Endothelial cell of hepatic sinusoid (primary cell): ENCODE results near the gene PNKD.

Source experiments
- in situ Hi-C: cut with HindIII; loops from 2 replicates; pipeline ENCODE4 v1.10.0; 2017; ENCODE audit warnings: low sequenced_read_pairs

PNKD gene

GRCh38 chr2:218272531-218273212 is 2.4 kb downstream of the PNKD start:
- in situ Hi-C loops: loop anchor here (5.0 kb wide), 1 partner anchor 35 kb away; no protein-coding TSS in a partner anchor

DNA sequence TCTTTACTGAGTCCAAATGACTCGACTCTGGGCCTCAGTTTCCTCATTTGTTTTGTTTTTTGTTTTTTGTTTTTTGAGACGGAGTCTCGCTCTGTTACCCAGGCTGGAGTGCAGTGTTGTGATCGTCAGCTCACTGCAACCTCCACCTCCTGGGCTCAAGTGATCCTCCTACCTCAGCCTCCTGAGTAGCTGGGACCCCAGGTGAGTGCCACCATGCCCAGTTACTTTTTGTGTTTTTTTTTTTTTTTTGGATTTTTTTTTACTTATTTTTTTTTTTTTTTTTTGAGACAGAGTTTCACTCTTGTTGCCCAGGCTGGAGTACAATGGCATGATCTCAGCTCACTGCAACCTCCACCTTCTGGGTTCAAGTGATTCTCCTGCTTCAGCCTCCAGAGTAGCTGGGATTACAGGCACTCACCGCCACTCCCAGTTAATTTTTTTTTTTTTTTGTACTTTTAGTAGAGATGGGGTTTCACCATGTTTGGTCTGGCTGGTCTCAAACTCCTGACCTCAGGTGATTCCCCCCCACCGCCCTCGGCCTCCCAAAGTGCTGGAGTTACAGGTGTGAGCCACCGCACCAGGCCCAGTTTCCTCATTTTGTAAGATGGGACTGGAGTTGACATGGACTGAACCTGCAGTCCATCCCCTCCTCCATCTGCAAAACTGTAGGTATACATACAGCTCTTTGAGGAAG is 3.0 kb downstream of the PNKD start:
- in situ Hi-C loops: loop anchor here (5.0 kb wide), 1 partner anchor 34 kb away; no protein-coding TSS in a partner anchor

GRCh38 chr2:218273908-218274249 is 3.6 kb downstream of the PNKD start:
- in situ Hi-C loops: loop anchor here (5.0 kb wide), 1 partner anchor 33 kb away; no protein-coding TSS in a partner anchor

DNA sequence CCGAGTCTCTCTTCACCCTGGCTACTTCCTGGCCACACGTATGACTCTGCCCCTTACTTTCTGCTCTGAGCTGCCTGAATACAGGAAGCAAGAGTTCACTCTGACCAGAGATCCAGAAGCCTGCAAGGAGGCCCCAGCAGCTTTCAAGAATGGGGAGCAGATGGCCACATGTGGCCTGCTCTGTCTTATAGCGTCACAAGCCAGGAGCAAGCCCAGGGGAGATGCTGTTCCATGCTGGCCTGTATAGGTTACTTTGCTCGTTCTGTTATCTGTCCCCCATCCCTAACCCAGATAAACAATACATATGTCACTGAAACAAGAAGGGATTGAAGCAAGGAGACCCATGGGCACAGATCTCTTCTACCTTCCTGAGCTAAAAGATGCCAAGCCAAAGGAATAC is 4.3 kb downstream of the PNKD start:
- in situ Hi-C loops: loop anchor here (5.0 kb wide), 1 partner anchor 33 kb away; no protein-coding TSS in a partner anchor

- in situ Hi-C loops: no loop called here
Measured at GRCh38 chr2:218275371-218276072, 5.2 kb downstream of the PNKD start.

DNA sequence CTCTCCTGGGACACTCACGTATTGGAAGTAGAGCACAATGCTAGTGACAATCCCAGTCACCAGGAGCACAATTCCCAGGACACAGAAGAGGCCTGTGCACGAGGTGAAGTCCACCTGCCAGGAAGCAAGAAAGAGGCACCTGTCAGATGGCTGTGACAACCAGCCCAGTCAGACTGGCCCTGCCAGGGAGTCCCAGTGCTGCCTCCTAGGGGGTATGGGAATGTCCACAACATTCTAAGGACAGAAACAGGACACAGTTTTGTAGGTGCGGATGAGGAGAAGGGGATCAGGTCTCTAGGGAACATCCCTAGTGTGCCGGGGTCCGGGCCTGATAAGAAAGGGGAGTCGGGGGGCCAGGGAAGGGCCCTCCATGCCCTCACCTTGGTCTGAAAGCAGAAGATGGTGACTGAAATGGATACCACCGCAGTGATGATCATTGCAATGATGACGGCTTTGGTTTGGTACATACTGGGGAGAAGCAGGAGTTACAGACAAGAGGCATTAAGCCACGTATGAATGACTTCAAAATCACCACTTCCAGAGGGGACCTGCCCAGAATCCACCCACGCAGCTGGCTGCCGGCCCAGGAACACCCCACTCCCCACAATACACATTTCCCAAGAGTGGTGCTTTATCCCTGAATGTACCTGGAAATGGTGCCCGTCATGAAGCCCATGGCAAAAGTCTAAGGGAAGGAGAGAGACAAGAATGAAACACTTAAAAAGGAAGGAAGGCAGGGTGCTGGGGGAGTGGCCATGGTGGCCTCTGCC is 6.9 kb downstream of the PNKD start:
- in situ Hi-C loops: no loop called here

- in situ Hi-C loops: no loop called here
Measured at GRCh38 chr2:218277921-218278320, 7.6 kb downstream of the PNKD start.

GRCh38 chr2:218278531-218279360 is 8.4 kb downstream of the PNKD start:
- in situ Hi-C loops: no loop called here

- in situ Hi-C loops: no loop called here
Measured at GRCh38 chr2:218280260-218280870, 10.0 kb downstream of the PNKD start.

DNA sequence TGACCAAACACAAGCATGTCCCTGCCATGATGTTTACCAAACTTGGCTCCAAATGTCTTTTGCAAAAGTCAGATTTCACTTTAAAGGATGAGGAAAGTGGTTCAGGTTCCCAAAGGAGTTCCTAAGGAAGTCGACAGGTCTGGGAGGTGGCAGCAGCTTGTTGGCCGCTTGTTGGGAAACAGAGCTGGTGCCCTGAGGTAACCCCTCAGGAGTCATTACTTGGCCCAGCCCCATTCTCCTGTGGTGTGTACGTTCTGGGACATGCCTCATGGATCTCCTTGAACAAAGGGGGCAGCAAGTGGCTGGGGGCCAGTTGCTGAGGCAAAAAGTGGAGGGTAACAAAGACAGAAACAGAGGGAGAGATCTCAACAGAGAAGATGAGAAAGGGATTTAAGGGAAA is 11.1 kb downstream of the PNKD start:
- in situ Hi-C loops: no loop called here

DNA sequence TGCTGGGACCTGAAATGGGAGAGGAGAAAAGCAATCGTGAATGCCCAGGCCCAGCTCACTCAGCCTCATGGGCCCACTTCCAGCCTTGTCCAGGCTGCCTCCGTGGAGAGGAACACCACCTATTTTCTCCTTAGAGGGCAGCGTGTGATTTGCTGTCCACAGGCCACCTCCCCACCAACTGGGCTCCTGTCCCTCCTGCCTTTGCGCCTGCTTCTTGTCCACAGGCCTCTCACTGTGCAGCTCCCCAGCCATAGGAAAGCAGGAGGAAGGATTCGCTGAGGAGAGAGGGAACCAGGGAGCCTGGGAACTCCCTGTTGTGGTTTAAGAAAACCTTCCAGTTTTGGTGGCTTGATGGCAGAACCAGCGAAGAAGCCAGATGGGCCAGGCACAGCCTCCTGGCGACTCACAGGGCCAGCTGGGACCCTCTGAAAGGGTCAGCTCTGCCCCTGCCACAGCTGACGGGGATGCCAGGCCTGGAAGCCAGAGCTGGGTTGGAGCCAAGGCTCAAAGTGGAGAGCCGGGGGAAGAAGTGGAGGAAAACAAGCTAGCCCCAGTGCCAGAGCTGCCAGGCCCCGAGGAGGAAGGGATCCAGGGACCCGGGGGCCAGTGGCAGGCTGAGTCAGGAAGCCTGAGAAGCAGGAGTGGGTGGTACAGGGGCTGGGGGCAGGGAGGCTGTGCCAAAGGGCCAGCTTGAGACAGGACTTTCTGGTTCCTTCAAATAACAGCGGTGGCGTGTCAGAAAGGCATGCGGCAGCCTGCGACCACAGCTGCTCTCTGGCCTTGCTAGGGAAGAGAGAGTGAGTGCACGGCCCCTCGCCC is 12.1 kb downstream of the PNKD start:
- in situ Hi-C loops: no loop called here

GRCh38 chr2:218284106-218284811 is 13.9 kb downstream of the PNKD start:
- in situ Hi-C loops: no loop called here

GRCh38 chr2:218285604-218286003 is 15.3 kb downstream of the PNKD start:
- in situ Hi-C loops: no loop called here

- in situ Hi-C loops: no loop called here
Measured at GRCh38 chr2:218286570-218287459, 16.5 kb downstream of the PNKD start.

DNA sequence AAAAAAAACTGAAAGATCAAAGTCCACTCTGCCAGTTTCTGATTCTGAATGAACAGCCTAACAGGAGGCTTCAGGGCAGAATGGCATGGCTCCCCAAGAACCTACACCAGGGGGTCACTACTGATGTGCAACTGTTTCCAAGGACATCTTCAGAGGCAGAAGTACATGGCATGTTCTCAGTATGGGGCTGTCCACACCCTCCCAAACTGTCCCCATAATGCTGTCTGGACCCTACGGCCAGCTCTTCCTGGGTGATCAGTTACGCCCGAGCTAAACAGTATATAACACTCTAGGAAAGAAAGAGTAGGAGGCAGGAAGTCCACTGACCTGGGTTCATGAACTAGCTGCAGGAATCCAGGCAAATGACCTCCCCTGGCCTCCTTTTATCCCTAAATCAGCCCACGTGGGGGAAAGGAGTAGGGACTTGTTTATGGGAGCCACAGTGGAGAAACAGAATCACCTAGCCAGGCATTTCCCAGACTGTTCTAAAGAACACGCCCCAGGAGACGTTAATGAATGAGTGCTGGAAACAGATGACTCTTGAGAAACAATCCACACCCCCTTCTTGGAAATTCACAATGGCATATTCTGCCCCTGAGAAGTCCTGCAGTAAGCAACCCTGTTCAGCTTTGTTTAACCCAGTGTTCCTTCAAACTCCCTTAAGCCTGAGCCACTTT is 19.5 kb downstream of the PNKD start:
- in situ Hi-C loops: no loop called here

DNA sequence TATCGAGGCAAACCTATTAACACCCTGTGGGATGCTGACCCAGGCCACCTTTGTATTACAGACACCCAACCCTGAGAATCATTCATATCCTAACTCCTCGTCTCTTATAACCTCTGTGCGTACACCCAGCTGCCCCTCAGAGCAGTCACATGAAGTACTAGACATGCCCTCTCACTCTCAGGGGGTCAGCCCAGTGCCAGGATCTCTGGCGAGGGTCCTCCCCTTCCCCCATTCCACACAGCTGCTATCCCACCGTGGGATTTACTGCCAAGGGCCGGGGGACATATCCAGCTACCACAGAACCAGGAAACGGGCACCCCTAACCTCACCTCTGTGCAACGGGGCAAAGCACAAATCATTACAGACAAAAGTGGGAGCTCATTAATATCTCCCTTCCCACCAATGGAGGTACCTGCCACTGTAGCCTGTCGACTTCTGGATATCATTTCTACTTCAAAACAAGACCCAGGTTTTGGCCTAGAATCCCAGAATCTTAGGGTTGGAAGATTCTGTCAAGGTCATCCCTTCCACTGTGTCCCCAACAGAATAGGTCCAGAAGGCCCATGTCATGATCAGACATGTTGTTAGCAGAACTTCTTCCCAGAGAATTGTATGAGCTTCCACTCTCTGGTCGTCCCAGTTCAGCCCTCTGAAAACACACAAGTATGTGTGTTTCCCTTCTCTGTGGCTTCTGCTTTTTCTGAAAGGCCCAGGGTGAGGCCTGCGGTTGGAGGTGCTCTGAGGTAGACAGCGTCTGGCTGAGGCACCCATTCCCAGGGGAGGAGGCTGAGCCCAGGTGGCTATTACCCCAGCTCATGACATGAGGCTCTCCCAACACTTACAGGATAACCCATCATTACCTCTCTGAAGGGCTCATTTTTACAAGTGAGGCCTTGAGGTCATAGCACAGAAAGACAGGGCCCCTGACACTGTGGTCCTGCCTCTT is 20.3 kb downstream of the PNKD start:
- in situ Hi-C loops: no loop called here
